ENCODE data around the gene UBXN6.
A peak's percentile ranks its signal among the peaks of the same experiment; 100 is the strongest.

UBXN6 gene

GRCh38 chr19:4474514-4475022, 17.0 kb upstream of the UBXN6 start:
- peaks cover 0 to 31% (median 22%) of the 10 kb centered on the region in 5 donors for H3K4me1 ChIP-seq (ENCODE audit: control insufficient read depth in 5 of 5, insufficient read depth in 5 of 5, low read length in 5 of 5)
- H3K27me3 ChIP-seq (ENCODE audit: control insufficient read depth in 5 of 5, insufficient read depth in 4 of 5, low read length in 5 of 5) = no peaks in the 10 kb centered on the region
- H3K36me3 ChIP-seq (ENCODE audit: control insufficient read depth in 5 of 5, insufficient read depth in 5 of 5, low read length in 5 of 5) = peaks cover 3 to 38% (median 22%) of the 10 kb centered on the region in 5 donors
- peak overlapping the region in 2 of 5 donors; percentile 37 to 68 for H3K9ac ChIP-seq (ENCODE audit: low read length in 5 of 5)
- no peak overlapping the region for H3K27ac ChIP-seq (ENCODE audit: low read depth, low read length)
- no peaks in the 10 kb centered on the region for H3K9me3 ChIP-seq (ENCODE audit: control insufficient read depth in 5 of 5, low read length in 5 of 5)
- peak overlapping the region in 2 of 5 donors; percentile 14 to 42 for H3K4me3 ChIP-seq (ENCODE audit: low read depth in 1 of 5, low read length in 5 of 5)

- Histone ChIP-seq H3K36me3 (ENCODE audit: control insufficient read depth in 5 of 5, insufficient read depth in 5 of 5, low read length in 5 of 5) (peaks cover 3 to 35% (median 22%) of the 10 kb centered on the region in 5 donors), H3K4me3 (ENCODE audit: low read depth in 1 of 5, low read length in 5 of 5) (peak overlapping the region in 2 of 5 donors; percentile 26 to 42), H3K27me3 (ENCODE audit: control insufficient read depth in 5 of 5, insufficient read depth in 4 of 5, low read length in 5 of 5) (no peaks in the 10 kb centered on the region), H3K27ac (ENCODE audit: low read depth, low read length) (no peak overlapping the region), H3K9ac (ENCODE audit: low read length in 5 of 5) (peak overlapping the region in 3 of 5 donors; percentile 30 to 68 (median 37)), H3K9me3 (ENCODE audit: control insufficient read depth in 5 of 5, low read length in 5 of 5) (no peaks in the 10 kb centered on the region), H3K4me1 (ENCODE audit: control insufficient read depth in 5 of 5, insufficient read depth in 5 of 5, low read length in 5 of 5) (peaks cover 0 to 31% (median 22%) of the 10 kb centered on the region in 5 donors)
These were observed 16.3 kb upstream of the UBXN6 start for GRCh38 chr19:4473763-4474513.

GRCh38 chr19:4473011-4473762, 15.6 kb upstream of the UBXN6 start:
- Histone ChIP-seq H3K9me3 (ENCODE audit: control insufficient read depth in 5 of 5, low read length in 5 of 5) (no peaks in the 10 kb centered on the region), H3K36me3 (ENCODE audit: control insufficient read depth in 5 of 5, insufficient read depth in 5 of 5, low read length in 5 of 5) (peaks cover 3 to 29% (median 19%) of the 10 kb centered on the region in 5 donors), H3K4me1 (ENCODE audit: control insufficient read depth in 5 of 5, insufficient read depth in 5 of 5, low read length in 5 of 5) (peaks cover 0 to 31% (median 22%) of the 10 kb centered on the region in 5 donors), H3K9ac (ENCODE audit: low read length in 5 of 5) (peak overlapping the region; percentile 16 to 92 (median 80)), H3K27me3 (ENCODE audit: control insufficient read depth in 5 of 5, insufficient read depth in 4 of 5, low read length in 5 of 5) (no peaks in the 10 kb centered on the region), H3K4me3 (ENCODE audit: low read depth in 1 of 5, low read length in 5 of 5) (peak overlapping the region in 4 of 5 donors; percentile 63 to 82 (median 74)), H3K27ac (ENCODE audit: low read depth, low read length) (peak overlapping the region; percentile 23)

DNA sequence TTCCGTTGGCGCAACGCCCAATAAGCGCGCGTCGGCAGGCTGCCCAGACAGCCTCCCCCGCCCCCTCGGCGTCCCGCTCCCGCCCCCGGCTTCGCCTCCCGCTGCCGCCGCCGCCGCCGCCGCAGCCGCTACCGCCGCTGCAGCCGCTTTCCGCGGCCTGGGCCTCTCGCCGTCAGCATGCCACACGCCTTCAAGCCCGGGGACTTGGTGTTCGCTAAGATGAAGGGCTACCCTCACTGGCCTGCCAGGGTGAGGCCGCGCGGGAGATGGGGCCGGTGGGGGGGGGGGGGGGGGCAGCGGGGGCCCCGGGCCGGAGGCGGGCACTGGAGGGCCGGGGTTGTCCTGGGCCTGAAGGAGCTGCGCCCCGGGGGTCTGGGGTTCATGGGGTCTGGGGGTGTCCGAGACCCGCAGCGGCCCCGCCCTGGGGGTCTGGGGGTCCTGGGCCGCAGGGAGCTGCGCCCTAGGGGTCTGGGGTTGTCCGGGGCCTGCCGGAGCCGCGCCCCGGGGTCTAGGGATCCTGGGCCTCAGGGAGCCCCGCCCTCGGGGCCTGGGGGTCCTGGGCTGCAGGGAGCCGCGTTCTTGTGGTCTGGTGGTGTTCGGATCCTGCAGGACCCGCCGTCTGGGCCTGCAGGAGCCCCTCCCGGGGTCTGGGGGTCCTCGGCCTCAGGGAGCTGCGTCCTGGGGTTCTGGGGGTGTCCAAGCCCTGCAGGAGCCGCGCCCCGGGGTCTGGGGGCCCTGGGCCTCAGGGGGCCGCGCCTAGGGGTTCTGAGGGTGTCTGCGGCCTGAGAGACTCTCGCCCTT, 14.8 kb upstream of the UBXN6 start, which contains the start of gene HDGFL2:
Gene HDGFL2, plus strand, starts transcription at position 124 of the 801 bp plus-strand sequence. Its CDS starts 54 bp downstream, at position 178.
- no peaks in the 10 kb centered on the region for H3K9me3 ChIP-seq (ENCODE audit: control insufficient read depth in 5 of 5, low read length in 5 of 5)
- peak within 1 kb of the TSS; percentile 77 to 89 (median 83) for H3K4me3 ChIP-seq (ENCODE audit: low read depth in 1 of 5, low read length in 5 of 5)
- peak within 1 kb of the TSS; percentile 16 to 92 (median 80) for H3K9ac ChIP-seq (ENCODE audit: low read length in 5 of 5)
- peaks cover 1 to 21% (median 17%) of the 10 kb centered on the region in 5 donors for H3K36me3 ChIP-seq (ENCODE audit: control insufficient read depth in 5 of 5, insufficient read depth in 5 of 5, low read length in 5 of 5)
- H3K27ac ChIP-seq (ENCODE audit: low read depth, low read length) = peak within 1 kb of the TSS; percentile 84
- H3K4me1 ChIP-seq (ENCODE audit: control insufficient read depth in 5 of 5, insufficient read depth in 5 of 5, low read length in 5 of 5) = peaks cover 0 to 31% (median 22%) of the 10 kb centered on the region in 5 donors
- H3K27me3 ChIP-seq (ENCODE audit: control insufficient read depth in 5 of 5, insufficient read depth in 4 of 5, low read length in 5 of 5) = no peaks in the 10 kb centered on the region

- Histone ChIP-seq H3K4me1 (ENCODE audit: control insufficient read depth in 5 of 5, insufficient read depth in 5 of 5, low read length in 5 of 5) (peaks cover 0 to 31% (median 22%) of the 10 kb centered on the region in 5 donors), H3K27me3 (ENCODE audit: control insufficient read depth in 5 of 5, insufficient read depth in 4 of 5, low read length in 5 of 5) (no peaks in the 10 kb centered on the region), H3K36me3 (ENCODE audit: control insufficient read depth in 5 of 5, insufficient read depth in 5 of 5, low read length in 5 of 5) (peaks cover 0 to 13% (median 10%) of the 10 kb centered on the region in 5 donors), H3K9ac (ENCODE audit: low read length in 5 of 5) (peak overlapping the region in 4 of 5 donors; percentile 70 to 79 (median 77)), H3K4me3 (ENCODE audit: low read depth in 1 of 5, low read length in 5 of 5) (peak overlapping the region; percentile 66 to 89 (median 83)), H3K9me3 (ENCODE audit: control insufficient read depth in 5 of 5, low read length in 5 of 5) (no peaks in the 10 kb centered on the region), H3K27ac (ENCODE audit: low read depth, low read length) (peak overlapping the region; percentile 84)
These were observed 14.0 kb upstream of the UBXN6 start for GRCh38 chr19:4471403-4472173.

DNA sequence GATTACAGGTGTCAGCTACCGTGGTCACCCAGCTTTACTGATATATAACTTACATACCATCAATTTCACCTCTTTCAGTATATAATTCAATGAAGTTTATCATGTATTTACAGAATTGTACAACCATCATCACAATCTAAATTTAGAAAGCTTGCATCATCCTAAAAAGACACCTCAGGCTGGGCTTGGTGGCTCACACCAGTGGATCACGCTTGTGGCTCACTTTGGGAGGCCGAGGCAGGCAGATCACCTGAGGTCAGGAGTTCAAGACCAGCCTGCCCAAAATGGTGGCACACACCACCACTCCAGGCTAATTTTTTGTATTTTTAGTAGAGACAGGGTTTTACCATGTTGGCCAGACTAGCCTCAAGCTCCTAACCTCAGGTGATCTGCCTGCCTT, 10.2 kb upstream of the UBXN6 start:
- Histone ChIP-seq H3K9ac (ENCODE audit: low read length in 5 of 5) (no peak overlapping the region), H3K27me3 (ENCODE audit: control insufficient read depth in 5 of 5, insufficient read depth in 4 of 5, low read length in 5 of 5) (no peaks in the 10 kb centered on the region), H3K36me3 (ENCODE audit: control insufficient read depth in 5 of 5, insufficient read depth in 5 of 5, low read length in 5 of 5) (no peaks in the 10 kb centered on the region), H3K4me3 (ENCODE audit: low read depth in 1 of 5, low read length in 5 of 5) (no peak overlapping the region), H3K9me3 (ENCODE audit: control insufficient read depth in 5 of 5, low read length in 5 of 5) (no peaks in the 10 kb centered on the region), H3K27ac (ENCODE audit: low read depth, low read length) (no peak overlapping the region), H3K4me1 (ENCODE audit: control insufficient read depth in 5 of 5, insufficient read depth in 5 of 5, low read length in 5 of 5) (peaks cover 0 to 11% (median 4%) of the 10 kb centered on the region in 5 donors)

GRCh38 chr19:4464815-4465581, 7.4 kb upstream of the UBXN6 start:
- H3K9ac ChIP-seq (ENCODE audit: low read length in 5 of 5) = no peak overlapping the region
- no peaks in the 10 kb centered on the region for H3K27me3 ChIP-seq (ENCODE audit: control insufficient read depth in 5 of 5, insufficient read depth in 4 of 5, low read length in 5 of 5)
- no peaks in the 10 kb centered on the region for H3K9me3 ChIP-seq (ENCODE audit: control insufficient read depth in 5 of 5, low read length in 5 of 5)
- no peaks in the 10 kb centered on the region for H3K36me3 ChIP-seq (ENCODE audit: control insufficient read depth in 5 of 5, insufficient read depth in 5 of 5, low read length in 5 of 5)
- H3K4me3 ChIP-seq (ENCODE audit: low read depth in 1 of 5, low read length in 5 of 5) = no peak overlapping the region
- H3K4me1 ChIP-seq (ENCODE audit: control insufficient read depth in 5 of 5, insufficient read depth in 5 of 5, low read length in 5 of 5) = no peaks in the 10 kb centered on the region
- H3K27ac ChIP-seq (ENCODE audit: low read depth, low read length) = no peak overlapping the region

GRCh38 chr19:4456843-4457653, 546 bp downstream of the UBXN6 start:
- no peaks in the 10 kb centered on the region for H3K9me3 ChIP-seq (ENCODE audit: control insufficient read depth in 5 of 5, low read length in 5 of 5)
- peaks cover 3 to 36% (median 33%) of the 10 kb centered on the region in 5 donors for H3K4me1 ChIP-seq (ENCODE audit: control insufficient read depth in 5 of 5, insufficient read depth in 5 of 5, low read length in 5 of 5)

More at GRCh38 chr19:4456843-4457653, 546 bp downstream of the UBXN6 start:
- Histone ChIP-seq H3K4me3 (ENCODE audit: low read depth in 1 of 5, low read length in 5 of 5) (peak overlapping the region; percentile 63 to 80 (median 74)), H3K27me3 (ENCODE audit: control insufficient read depth in 5 of 5, insufficient read depth in 4 of 5, low read length in 5 of 5) (no peaks in the 10 kb centered on the region), H3K9ac (ENCODE audit: low read length in 5 of 5) (peak overlapping the region in 4 of 5 donors; percentile 66 to 79 (median 72)), H3K36me3 (ENCODE audit: control insufficient read depth in 5 of 5, insufficient read depth in 5 of 5, low read length in 5 of 5) (peaks cover 0 to 25% (median 23%) of the 10 kb centered on the region in 5 donors), H3K27ac (ENCODE audit: low read depth, low read length) (peak overlapping the region; percentile 81)
